ENCODE data around the gene GALR1.

- TF ChIP-seq CTCF (conservative IDR thresholded peaks at IDR 0.05; ENCODE audit: low read depth in 2 of 2) (no peak), EZH2phosphoT487 (IDR thresholded peaks at IDR 0.05; ENCODE audit: unreplicated experiment) (no peak), POLR2AphosphoS5 (IDR thresholded peaks at IDR 0.05; ENCODE audit: low read depth) (no peak), CREB1 (CRISPR knock-in tag; IDR thresholded peaks at IDR 0.05; ENCODE audit: low read depth) (no peak), STAT1 (IDR thresholded peaks at IDR 0.05; ENCODE audit: unreplicated experiment) (no peak), EZH2 (IDR thresholded peaks at IDR 0.05; ENCODE audit: low read depth, unreplicated experiment) (no peak), NANOG (IDR thresholded peaks at IDR 0.05; ENCODE audit: borderline replicate concordance) (no peak), ZNF331 (CRISPR knock-in tag; IDR thresholded peaks at IDR 0.05; ENCODE audit: low read depth) (no peak), ZNF114 (CRISPR knock-in tag; IDR thresholded peaks at IDR 0.05) (no peak), ETS1 (IDR thresholded peaks at IDR 0.05) (no peak), JUNB (IDR thresholded peaks at IDR 0.05; ENCODE audit: unreplicated experiment) (no peak)
- TF ChIP-seq, protein P1, sequence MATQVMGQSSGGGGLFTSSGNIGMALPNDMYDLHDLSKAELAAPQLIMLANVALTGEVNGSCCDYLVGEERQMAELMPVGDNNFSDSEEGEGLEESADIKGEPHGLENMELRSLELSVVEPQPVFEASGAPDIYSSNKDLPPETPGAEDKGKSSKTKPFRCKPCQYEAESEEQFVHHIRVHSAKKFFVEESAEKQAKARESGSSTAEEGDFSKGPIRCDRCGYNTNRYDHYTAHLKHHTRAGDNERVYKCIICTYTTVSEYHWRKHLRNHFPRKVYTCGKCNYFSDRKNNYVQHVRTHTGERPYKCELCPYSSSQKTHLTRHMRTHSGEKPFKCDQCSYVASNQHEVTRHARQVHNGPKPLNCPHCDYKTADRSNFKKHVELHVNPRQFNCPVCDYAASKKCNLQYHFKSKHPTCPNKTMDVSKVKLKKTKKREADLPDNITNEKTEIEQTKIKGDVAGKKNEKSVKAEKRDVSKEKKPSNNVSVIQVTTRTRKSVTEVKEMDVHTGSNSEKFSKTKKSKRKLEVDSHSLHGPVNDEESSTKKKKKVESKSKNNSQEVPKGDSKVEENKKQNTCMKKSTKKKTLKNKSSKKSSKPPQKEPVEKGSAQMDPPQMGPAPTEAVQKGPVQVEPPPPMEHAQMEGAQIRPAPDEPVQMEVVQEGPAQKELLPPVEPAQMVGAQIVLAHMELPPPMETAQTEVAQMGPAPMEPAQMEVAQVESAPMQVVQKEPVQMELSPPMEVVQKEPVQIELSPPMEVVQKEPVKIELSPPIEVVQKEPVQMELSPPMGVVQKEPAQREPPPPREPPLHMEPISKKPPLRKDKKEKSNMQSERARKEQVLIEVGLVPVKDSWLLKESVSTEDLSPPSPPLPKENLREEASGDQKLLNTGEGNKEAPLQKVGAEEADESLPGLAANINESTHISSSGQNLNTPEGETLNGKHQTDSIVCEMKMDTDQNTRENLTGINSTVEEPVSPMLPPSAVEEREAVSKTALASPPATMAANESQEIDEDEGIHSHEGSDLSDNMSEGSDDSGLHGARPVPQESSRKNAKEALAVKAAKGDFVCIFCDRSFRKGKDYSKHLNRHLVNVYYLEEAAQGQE (IDR thresholded peaks at IDR 0.05; ENCODE audit: unreplicated experiment), result no peak
- TF ChIP-seq, protein P2, sequence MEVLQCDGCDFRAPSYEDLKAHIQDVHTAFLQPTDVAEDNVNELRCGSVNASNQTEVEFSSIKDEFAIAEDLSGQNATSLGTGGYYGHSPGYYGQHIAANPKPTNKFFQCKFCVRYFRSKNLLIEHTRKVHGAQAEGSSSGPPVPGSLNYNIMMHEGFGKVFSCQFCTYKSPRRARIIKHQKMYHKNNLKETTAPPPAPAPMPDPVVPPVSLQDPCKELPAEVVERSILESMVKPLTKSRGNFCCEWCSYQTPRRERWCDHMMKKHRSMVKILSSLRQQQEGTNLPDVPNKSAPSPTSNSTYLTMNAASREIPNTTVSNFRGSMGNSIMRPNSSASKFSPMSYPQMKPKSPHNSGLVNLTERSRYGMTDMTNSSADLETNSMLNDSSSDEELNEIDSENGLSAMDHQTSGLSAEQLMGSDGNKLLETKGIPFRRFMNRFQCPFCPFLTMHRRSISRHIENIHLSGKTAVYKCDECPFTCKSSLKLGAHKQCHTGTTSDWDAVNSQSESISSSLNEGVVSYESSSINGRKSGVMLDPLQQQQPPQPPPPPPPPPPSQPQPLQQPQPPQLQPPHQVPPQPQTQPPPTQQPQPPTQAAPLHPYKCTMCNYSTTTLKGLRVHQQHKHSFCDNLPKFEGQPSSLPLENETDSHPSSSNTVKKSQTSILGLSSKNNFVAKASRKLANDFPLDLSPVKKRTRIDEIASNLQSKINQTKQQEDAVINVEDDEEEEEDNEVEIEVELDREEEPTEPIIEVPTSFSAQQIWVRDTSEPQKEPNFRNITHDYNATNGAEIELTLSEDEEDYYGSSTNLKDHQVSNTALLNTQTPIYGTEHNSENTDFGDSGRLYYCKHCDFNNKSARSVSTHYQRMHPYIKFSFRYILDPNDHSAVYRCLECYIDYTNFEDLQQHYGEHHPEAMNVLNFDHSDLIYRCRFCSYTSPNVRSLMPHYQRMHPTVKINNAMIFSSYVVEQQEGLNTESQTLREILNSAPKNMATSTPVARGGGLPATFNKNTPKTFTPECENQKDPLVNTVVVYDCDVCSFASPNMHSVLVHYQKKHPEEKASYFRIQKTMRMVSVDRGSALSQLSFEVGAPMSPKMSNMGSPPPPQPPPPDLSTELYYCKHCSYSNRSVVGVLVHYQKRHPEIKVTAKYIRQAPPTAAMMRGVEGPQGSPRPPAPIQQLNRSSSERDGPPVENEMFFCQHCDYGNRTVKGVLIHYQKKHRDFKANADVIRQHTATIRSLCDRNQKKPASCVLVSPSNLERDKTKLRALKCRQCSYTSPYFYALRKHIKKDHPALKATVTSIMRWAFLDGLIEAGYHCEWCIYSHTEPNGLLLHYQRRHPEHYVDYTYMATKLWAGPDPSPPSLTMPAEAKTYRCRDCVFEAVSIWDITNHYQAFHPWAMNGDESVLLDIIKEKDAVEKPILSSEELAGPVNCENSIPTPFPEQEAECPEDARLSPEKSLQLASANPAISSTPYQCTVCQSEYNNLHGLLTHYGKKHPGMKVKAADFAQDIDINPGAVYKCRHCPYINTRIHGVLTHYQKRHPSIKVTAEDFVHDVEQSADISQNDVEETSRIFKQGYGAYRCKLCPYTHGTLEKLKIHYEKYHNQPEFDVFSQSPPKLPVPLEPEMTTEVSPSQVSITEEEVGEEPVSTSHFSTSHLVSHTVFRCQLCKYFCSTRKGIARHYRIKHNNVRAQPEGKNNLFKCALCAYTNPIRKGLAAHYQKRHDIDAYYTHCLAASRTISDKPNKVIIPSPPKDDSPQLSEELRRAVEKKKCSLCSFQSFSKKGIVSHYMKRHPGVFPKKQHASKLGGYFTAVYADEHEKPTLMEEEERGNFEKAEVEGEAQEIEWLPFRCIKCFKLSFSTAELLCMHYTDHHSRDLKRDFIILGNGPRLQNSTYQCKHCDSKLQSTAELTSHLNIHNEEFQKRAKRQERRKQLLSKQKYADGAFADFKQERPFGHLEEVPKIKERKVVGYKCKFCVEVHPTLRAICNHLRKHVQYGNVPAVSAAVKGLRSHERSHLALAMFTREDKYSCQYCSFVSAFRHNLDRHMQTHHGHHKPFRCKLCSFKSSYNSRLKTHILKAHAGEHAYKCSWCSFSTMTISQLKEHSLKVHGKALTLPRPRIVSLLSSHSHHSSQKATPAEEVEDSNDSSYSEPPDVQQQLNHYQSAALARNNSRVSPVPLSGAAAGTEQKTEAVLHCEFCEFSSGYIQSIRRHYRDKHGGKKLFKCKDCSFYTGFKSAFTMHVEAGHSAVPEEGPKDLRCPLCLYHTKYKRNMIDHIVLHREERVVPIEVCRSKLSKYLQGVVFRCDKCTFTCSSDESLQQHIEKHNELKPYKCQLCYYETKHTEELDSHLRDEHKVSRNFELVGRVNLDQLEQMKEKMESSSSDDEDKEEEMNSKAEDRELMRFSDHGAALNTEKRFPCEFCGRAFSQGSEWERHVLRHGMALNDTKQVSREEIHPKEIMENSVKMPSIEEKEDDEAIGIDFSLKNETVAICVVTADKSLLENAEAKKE (CRISPR knock-in tag; IDR thresholded peaks at IDR 0.05), result no peak
Observed at GRCh38 chr18:77320971-77321559, 71.4 kb downstream of the GALR1 start.

Measured in GM23338 (cell line).